GM18526 (cell line): ENCODE measurements around the gene SGPL1.

ENCODE experiments used
- POLR2A ChIP-seq: IDR thresholded peaks from 3 replicates; pipeline ENCODE4 v1.6.1; 2011; ENCODE audit not compliant: insufficient read length; ENCODE audit errors: extremely low read depth

The SGPL1 gene

GRCh38 chr10:70778267-70778924 is 37.4 kb upstream of the SGPL1 start:
- TF ChIP-seq POLR2A, result no peak

- no peak for TF ChIP-seq POLR2A
Observed at GRCh38 chr10:70779088-70779487, 36.7 kb upstream of the SGPL1 start.

GRCh38 chr10:70779511-70780369 is 36.0 kb upstream of the SGPL1 start:
- TF ChIP-seq POLR2A, result no peak

DNA sequence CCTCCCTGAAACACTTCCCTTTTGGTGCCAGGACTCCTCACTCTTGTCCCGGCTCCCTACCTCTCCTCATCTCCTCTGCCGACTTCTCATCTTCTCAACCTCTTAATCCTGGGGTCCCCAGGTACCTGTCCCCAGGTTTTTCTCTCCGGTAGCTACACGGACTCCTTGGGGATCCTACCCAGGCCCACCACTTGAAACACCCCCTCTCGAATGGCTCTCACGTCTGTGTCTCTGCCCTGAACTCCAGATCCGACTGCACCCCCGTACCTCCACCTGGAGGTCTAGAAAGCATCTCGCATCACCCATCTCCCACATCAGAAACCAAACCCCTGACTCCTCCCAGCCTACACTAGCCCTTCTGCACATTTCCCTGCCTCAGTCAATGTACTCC is 35.4 kb upstream of the SGPL1 start:
- no peak for TF ChIP-seq POLR2A

- TF ChIP-seq POLR2A, result no peak
Observed at GRCh38 chr10:70780772-70781171, 35.0 kb upstream of the SGPL1 start.

DNA sequence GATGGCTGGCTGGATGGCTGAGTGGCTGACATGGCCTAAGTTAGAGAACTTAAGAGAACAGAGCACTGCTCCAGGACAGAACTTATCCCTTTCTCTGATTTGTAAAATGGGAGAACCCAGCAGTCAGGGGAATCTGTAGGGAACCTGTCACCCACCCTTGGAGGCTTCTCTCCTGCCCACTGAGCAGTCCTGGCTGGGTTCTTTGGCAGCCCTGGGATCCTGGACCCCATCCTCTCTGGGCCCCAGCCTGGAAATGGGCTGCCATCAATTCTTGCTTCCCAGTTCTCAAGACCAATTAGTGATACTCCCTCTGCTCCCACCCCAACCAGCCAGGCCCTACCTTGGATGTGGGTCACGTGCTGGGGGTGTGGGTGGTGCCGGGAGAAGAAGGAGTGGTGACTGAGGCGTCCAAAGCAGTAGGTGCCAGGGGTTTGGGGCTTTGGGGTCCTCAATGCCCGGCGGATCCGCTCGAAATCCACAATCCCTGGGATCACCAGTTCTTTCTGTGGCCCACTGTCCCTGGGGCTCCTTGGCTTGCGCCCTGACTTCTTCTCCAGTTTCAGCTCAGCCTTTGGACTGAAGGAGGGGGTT is 34.2 kb upstream of the SGPL1 start:
- no peak for TF ChIP-seq POLR2A

GRCh38 chr10:70782086-70782745 is 33.5 kb upstream of the SGPL1 start:
- TF ChIP-seq POLR2A, result no peak

DNA sequence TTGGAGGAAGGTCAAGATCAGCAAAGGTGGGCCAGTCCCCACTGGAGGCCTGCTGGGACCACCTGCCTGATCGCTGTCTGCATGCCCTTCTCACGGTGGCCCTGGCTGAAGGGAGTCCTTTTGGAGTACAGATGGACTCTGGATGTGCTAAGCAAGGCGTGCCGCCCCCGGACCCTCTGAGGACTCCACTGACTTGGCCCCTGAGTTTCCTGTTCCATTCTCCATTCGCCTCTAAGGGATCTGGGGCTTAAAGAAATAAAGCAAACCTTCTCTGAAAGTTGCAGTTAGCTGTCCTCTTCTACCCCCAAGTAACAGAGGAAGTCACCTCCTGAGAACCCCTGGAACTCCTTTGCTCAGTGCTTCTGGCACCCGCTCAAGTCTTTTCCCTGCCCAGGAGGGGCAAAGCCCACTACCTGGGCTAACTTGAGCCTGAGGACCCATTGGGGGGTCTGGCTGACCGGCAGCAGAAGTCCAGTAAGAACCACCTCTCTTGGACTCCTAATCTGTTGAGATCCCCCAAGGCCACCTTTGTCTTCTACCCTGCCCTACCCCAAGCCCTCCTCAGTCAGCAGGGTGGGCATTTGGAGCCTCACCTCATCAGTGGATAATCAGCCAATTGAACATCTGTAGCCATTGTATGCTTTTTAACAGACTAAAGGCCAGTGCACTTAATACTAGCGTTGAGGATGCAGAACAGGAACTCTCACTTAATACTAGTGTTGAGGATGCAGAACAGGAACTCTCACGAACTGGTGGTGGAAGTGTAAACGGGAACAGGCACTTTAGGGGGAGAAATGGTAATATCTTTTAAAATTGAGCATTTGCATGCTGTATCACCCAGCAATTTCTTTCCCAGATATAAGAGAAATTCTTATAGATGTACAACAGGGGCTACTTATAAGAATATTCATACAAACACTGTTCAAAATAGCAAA is 32.7 kb upstream of the SGPL1 start:
- TF ChIP-seq POLR2A, result no peak

DNA sequence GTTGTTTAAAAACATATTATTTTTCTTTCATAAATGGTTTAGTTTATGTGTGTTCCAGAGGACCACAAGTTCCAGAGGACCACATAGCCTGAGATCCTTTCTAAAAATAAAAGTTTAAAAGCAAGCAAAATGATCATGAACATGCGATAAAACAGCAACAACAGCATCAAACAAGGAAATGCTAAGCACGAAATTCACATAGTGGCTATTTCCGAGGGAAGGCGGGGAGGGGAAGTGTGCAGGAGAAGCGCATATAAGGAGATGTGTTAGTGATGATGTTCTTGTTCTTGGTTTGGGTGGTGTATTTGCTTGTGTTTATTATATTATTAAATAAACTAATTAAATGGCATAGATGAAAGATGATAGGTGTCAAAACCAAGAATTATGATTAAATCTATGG is 31.7 kb upstream of the SGPL1 start:
- TF ChIP-seq POLR2A, result no peak

DNA sequence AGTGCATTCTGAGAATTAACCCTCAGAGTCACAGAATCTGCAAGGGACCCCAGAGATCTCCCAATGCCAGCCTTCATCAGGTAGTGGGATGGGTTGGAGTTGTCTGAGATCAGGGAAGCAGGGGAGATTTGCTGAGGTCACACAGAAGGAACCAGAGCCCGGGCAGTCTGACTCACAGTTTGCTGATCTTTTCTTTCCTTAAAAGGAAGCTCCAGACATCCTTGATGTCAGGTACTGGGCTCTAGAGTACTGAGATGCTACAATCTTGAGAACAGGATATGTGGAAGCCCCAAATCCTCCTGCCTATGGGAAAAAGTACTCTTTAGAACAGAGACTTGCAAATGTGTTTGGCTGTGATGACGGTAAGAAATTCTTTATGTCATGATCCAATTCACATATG is 31.3 kb upstream of the SGPL1 start:
- no peak for TF ChIP-seq POLR2A

- TF ChIP-seq POLR2A, result no peak
Observed at GRCh38 chr10:70785190-70785589, 30.6 kb upstream of the SGPL1 start, which contains the start of gene TBATA. Gene TBATA, minus strand, starts transcription at chr10:70785377. Its CDS starts 1,998 bp downstream, at chr10:70783379.

DNA sequence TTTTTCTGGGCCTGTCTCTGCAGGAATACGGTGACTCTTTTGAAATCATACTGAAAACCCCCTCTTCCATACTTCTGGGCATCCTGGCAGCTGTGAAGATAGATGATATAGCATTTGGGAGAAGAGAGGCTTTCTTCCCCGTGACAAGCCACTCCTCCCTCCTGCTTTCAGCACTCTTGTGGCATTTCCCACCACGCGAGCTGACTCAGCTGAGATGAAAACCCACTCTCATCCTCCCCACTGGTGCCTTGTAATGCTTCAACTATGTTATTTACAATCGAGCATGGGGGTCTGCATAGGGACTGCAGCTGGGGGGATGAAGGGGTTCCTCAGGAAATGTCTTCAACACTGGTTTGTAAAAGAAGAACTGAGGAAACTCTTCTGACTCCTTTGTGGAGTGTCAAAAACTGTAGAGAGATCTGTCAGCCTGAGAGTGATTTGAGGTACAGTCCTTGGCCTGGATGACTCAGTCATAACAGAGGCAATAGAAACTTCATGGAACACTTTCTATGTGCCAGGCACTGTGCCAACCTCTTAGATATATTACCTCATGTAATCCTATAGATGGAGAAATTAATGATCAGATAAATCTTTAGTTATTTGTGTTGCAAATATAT is 28.8 kb upstream of the SGPL1 start:
- TF ChIP-seq POLR2A, result no peak

GRCh38 chr10:70791386-70792039 is 24.2 kb upstream of the SGPL1 start:
- TF ChIP-seq POLR2A, result no peak

- TF ChIP-seq POLR2A, result no peak
Observed at GRCh38 chr10:70795613-70796012, 20.1 kb upstream of the SGPL1 start.

DNA sequence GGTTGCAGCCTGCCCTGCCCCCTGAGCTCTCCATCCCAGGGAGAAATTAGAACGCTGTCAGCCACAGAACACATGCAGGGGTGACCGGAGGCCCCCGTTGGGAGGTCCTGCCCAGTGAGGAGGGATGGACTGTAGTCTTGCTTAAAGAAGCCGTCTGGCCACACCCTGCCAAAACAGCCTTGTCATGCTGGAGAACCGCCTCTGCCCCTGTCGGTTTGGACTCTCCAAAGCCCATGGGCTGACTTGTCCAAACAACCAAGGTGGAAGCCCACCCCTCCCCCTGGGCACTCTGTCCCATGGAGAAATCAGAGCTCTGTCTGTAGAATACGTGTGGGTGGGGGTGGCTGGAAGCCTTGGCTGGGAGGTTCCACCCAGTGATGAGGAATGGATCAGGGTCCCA is 17.9 kb upstream of the SGPL1 start:
- no peak for TF ChIP-seq POLR2A
